AG08395 (cell line): ENCODE data around the gene RASAL2.
"Not testable (repeated sequence)": the region's sequence is repeated elsewhere in the genome, so short reads cannot be mapped to it uniquely, and the experiment has no call there.

Source experiments
- DNase-seq: peaks from one replicate; pipeline ENCODE4 v3.0.0; 2012; ENCODE audit warnings: mixed read lengths, low spot score

Gene RASAL2

GRCh38 chr1:178119628-178120027 is 25.7 kb downstream of the RASAL2 start:
- no peak for DNase-seq

- no peak for DNase-seq
Measured at GRCh38 chr1:178120088-178120487, 26.2 kb downstream of the RASAL2 start.

GRCh38 chr1:178120520-178121052 is 26.7 kb downstream of the RASAL2 start:
- DNase-seq: not testable (repeated sequence)

DNA sequence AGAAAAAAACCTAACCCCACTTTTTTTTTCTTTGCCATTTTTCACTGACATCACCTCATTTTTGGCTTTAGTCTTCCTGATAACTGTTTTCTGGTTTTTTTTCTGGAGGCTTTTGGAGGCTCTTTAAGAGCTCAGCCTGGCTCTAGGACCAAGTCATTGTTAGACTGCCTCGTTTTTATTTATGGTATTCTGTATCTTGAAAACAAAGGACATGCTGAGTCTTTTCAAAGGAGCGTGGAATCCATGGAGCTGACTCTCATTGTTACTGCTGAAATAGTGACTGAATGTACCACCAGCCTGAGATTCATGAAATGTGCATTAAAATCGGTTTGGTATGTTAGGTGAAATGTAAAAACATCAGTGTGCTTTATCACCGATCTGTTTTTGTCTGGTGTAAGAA is 28.0 kb downstream of the RASAL2 start:
- no peak for DNase-seq

DNA sequence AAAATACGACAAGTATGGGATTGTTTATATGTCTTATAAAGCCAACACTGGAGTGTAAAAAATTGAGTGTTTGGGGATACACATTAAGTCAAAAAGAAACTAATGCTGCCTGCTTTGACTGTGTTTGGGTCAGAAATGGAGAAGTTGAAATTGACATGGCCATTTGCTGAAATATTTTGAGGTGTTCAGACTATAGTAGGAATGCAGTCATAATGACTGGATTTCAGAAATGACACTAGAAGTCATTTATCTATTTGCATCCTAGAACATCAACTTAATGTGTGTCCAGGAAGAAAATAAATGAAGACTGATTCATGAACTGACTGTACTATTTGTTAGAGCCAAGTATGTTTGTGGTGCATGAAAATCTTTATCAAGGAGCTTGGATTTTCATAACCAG is 28.4 kb downstream of the RASAL2 start:
- no peak for DNase-seq

- DNase-seq: no peak
Measured at GRCh38 chr1:178124115-178124514, 30.2 kb downstream of the RASAL2 start.

- DNase-seq: no peak
Measured at GRCh38 chr1:178126261-178126660, 32.4 kb downstream of the RASAL2 start.

- peak; percentile 66 for DNase-seq
Measured at GRCh38 chr1:178126741-178127185, 32.9 kb downstream of the RASAL2 start.

DNA sequence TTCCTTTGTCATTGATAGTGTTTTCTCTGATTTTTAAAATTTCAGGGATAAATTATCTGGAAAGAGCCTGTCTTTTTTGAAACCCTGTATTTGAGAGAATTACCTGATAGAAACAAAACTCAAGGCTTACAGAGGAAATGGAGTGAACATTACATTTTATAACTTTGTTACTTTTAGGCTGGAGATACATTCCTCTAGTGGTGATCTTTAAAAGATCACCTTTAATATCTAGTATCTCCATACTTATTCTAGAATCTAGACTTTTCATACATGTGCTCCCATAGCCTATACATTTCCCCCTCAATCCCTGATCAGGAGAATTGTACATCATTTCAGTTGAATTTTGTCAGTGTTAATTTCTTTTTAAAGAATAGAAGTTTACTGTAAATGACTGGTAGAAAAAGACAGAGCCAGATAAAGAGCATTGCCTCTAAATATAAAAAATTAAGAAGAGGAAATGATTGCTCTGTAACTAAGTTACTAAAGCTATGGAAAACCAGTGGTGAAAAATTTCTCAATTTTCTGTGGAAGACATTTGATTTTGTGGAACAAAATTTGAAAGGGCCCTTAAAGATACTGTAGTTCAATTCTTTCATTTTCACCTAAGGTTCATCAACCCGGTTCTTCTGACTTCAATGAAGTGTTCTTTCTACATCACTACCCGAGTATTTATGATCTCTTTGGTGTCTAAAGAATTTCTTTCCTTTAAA is 33.7 kb downstream of the RASAL2 start:
- no peak for DNase-seq

GRCh38 chr1:178133239-178133989 is 39.5 kb downstream of the RASAL2 start:
- DNase-seq: no peak

DNA sequence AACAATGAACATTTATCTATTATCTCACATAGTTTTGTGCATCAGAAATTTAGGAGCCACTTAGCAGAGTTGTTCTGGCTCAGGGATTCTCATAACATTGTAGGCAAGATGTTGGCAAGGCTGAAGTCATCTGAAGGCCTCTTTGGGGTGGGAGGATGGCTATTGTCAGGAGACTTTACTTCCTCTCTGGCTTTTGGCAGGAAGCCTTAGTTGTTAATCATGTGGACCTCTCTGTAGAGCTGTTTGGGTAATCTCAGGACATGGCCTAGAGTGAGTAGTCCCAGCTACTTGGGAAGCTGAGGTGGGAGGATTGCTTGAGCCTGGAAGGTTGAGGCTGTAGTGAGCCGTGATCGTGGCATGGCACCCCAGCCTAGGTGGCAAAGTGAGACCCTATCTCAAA is 40.2 kb downstream of the RASAL2 start:
- DNase-seq: peak; percentile 74

GRCh38 chr1:178137238-178137637 is 43.3 kb downstream of the RASAL2 start:
- DNase-seq: no peak

DNA sequence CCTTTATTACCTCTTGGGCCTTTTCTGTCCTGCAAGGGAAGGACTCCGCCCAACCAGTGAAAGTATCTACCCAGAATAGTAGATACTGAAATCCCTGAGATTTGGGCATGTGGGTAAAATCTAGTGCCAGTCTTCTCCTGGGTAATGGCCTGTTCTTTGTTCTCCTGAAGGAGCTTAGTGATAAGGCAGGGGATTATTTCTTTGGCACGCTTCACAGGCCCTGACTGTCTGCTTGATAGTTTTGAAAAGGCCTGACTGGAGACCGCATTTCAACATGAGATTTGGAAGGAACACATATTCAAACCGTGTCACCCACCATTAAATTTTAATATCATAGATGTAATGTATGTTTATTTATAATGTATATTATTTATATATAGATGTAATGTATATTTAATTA is 48.9 kb downstream of the RASAL2 start:
- DNase-seq: no peak

DNA sequence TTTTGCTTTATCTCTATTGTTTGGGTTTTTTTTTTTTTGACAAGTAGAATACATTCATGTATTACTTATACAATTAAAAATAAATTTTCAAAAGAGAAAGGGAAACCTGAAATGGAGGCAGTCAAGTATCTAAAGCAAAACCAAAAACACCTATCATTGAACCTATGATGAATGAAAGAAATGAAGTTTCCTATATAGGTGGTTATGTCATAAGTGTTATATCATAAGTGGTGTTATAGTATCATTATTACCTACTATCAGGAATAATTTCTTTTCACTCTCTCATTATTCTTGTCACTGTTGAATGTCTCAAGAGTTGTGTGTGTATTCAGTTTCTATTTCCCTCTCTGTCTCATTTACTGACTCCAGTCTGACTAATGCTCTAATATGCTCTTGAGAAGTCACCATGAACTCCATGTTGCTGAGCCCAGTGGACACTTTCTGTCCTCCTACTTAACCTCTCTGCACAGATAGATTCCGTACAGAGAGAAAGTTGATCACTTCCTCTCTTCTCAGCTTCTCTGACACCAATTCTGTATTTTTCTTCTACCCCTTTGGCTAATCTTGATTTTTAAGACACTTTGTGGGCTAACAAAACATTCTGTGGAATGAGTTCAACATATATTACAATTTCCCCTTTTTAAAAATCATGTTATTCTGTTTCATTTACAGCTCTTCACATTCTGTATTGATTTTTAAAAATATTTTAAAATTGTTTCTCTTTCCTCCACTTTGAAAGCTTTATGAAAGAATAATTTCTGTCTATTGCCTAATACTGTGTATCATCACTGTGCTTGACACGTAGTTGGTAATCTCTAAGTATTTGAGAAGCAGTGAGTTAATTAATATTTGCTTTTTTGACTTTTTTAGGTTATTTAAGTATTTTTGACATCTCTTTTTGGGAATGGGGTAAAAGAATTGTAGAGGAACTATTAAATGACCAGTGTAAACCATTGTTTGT is 50.1 kb downstream of the RASAL2 start:
- DNase-seq: no peak

- no peak for DNase-seq
Measured at GRCh38 chr1:178145605-178146004, 51.7 kb downstream of the RASAL2 start.

DNA sequence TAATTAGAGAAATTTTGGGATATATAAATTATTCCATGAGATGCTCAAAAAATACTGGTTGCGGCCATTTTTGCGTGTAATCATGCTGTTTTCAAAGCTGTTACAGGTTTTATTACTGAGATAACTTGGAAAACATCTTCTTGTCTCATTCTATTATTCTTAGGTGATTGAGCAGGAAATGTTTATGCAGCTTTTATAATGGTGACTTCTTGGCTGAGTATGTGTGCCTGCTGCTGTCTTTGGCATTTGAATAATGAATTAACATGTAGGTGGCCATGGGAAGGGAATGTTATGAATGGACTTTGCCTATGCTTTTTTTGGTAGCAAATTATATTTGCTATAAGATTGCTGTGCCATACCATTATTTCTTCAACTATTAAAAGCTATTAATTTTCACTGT is 52.5 kb downstream of the RASAL2 start:
- DNase-seq: no peak

DNA sequence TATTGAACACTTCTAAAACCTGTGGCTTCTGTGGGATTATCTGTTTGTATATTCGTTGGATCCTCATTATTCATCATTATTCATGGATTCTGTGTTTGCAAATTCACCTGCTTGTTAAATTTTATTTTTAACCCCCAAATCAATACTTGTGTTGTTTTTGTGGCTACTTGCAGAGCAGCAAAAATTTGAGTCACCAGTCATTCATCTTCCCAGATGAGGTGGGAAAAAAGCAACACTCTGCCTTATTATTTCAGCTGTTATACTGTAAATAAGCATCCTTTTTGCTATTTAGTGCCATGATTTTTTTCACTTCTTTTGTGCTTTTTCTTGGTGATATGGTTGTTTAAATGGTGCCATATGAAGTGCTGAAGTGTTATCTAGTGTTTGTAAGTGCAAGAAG is 56.7 kb downstream of the RASAL2 start:
- no peak for DNase-seq

- no peak for DNase-seq
Measured at GRCh38 chr1:178151831-178152230, 57.9 kb downstream of the RASAL2 start.

DNA sequence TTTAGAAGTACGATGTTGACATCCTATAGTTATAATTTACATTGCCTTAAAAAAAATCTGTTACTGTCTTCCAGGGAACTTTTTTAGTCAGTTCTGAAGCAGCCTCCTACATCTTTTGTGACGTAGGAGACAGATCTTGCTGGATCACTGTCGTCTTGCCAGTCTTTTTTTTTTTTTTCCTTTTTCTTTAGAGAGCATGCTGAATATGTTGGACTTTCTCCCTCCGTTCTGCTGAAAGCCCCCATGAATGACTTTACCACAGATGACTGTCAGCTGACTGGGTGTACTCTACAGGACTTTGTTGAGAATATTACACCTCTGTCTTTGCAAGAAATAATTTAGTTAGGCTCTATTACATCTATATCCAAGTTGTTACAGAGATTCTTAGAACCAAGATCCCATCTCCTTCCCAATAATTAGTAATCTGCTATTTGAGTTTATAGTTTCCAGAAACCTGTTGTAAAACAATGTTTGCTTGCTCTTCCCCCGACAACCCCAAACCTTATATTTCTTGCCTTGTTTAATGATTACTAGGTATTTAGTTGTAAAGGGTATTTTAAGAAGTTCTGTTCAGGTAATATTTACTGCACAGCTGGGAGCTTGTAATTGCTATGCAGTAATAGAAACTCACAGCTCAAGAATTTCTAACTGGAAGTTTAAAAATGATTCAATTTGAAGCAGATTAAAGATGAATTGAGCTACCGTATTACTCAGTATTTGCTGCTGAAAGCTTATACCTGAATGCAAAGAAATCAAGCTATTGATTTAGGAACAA is 61.8 kb downstream of the RASAL2 start:
- no peak for DNase-seq

DNA sequence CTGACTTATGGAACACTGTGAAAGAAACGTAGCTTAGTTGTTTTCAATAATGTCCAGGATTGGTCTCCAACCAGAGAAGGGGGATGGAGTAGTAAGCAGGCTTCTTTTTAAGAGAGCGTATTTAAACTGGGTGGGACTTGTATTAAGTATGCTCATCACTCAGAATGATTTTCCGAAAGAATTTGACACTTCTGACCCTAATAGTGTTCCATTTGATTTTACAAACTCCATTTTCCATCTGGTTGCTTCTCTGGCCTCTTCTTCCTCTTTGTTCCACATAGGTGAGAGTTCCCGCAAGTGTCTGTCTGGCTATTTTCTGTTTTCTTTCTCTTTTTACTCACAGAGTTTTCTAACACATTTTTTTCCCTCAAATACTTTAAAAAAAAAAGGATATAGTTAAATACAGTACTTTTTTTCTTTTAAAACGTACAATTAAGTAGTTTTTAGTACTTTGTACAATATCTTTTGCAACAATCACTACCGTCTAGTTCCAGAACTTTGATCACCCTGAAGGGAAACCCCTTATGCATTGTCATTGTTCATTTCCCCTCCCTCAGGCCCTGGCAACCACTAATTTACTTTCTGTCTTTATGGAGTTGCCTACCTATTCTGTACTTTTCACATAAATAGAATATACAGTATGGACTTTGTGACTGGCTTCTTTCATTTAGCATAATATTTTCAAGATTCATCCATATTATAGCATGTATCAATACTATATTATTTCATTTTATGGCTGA is 67.0 kb downstream of the RASAL2 start:
- no peak for DNase-seq

- DNase-seq: no peak
Measured at GRCh38 chr1:178161516-178161915, 67.6 kb downstream of the RASAL2 start.
